ENCODE measurements around the gene MT1M.

The MT1M gene

GRCh38 chr16:56604966-56605365 is 27.5 kb upstream of the MT1M start:
- Histone ChIP-seq H3K4me1 (ENCODE audit: insufficient read depth, low read length) (peaks cover 20% of the 10 kb centered on the region), H3K4me3 (ENCODE audit: low read length) (no peak overlapping the region), H3K36me3 (ENCODE audit: insufficient read depth, low read length) (no peaks in the 10 kb centered on the region), H2AFZ (ENCODE audit: low read depth, low read length) (no peak overlapping the region), H3K9me3 (ENCODE audit: low read length) (no peaks in the 10 kb centered on the region), H3K27me3 (ENCODE audit: insufficient read depth, low read length) (peaks cover 27% of the 10 kb centered on the region)

DNA sequence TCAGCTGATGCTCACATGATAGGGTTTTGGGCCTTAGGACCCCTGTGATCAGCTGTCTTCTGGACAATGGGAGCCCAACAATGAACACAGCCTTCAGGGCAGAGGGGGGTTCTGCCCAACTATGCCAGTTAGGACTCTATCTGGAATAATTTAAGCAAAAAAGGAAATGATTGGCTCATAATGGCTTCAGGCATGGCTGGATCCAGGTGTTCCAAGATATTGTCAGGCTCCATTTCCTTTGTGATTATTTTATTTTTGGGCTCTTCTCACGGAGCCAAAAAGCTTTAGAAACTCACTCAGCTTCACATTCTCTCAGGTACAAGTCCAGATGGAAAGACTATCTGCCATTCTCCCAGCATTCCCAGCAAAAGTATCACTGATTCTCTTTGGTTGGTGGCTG is 27.0 kb upstream of the MT1M start:
- Histone ChIP-seq H3K36me3 (ENCODE audit: insufficient read depth, low read length) (no peaks in the 10 kb centered on the region), H3K4me1 (ENCODE audit: insufficient read depth, low read length) (peaks cover 24% of the 10 kb centered on the region), H2AFZ (ENCODE audit: low read depth, low read length) (no peak overlapping the region), H3K4me3 (ENCODE audit: low read length) (no peak overlapping the region), H3K27me3 (ENCODE audit: insufficient read depth, low read length) (peaks cover 32% of the 10 kb centered on the region), H3K9me3 (ENCODE audit: low read length) (no peaks in the 10 kb centered on the region)

- H3K4me1 ChIP-seq (ENCODE audit: insufficient read depth, low read length) = peaks cover 24% of the 10 kb centered on the region
- no peaks in the 10 kb centered on the region for H3K36me3 ChIP-seq (ENCODE audit: insufficient read depth, low read length)
- H2AFZ ChIP-seq (ENCODE audit: low read depth, low read length) = no peak overlapping the region
- no peak overlapping the region for H3K4me3 ChIP-seq (ENCODE audit: low read length)
- H3K9me3 ChIP-seq (ENCODE audit: low read length) = no peaks in the 10 kb centered on the region
- H3K27me3 ChIP-seq (ENCODE audit: insufficient read depth, low read length) = peaks cover 36% of the 10 kb centered on the region
Observed at GRCh38 chr16:56606071-56606475, 26.4 kb upstream of the MT1M start.

- H3K4me1 ChIP-seq (ENCODE audit: insufficient read depth, low read length) = peaks cover 24% of the 10 kb centered on the region
- H3K36me3 ChIP-seq (ENCODE audit: insufficient read depth, low read length) = no peaks in the 10 kb centered on the region
- no peaks in the 10 kb centered on the region for H3K9me3 ChIP-seq (ENCODE audit: low read length)
- H3K4me3 ChIP-seq (ENCODE audit: low read length) = no peak overlapping the region
- H2AFZ ChIP-seq (ENCODE audit: low read depth, low read length) = no peak overlapping the region
- H3K27me3 ChIP-seq (ENCODE audit: insufficient read depth, low read length) = peaks cover 35% of the 10 kb centered on the region
Observed at GRCh38 chr16:56606476-56607108, 25.9 kb upstream of the MT1M start.

DNA sequence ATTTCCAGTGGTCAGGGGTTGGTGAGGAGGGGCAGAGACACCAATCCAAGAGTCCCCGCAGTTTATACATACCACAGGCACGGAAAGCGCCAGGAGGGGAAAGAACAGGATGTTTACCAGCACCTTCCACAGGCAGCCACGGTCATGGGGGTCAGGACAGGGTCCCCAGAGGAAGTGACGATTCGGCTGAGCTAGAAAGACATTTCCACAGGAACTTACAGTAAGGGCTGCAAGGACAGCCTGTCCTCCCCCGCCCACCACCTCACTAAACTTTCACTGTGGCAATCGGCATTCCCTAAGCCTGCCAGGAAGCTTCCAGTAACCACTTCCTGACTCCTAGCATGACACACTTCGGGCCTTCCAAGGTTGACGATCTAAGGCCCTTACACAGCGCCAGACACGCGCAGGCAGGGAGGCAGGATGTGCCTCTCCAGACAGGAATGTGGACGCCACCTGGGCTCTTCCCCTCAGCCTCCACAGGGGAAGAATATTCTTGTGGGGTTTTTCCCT is 25.3 kb upstream of the MT1M start:
- Histone ChIP-seq H3K4me3 (ENCODE audit: low read length) (no peak overlapping the region), H3K9me3 (ENCODE audit: low read length) (no peaks in the 10 kb centered on the region), H3K27me3 (ENCODE audit: insufficient read depth, low read length) (peaks cover 35% of the 10 kb centered on the region)

DNA sequence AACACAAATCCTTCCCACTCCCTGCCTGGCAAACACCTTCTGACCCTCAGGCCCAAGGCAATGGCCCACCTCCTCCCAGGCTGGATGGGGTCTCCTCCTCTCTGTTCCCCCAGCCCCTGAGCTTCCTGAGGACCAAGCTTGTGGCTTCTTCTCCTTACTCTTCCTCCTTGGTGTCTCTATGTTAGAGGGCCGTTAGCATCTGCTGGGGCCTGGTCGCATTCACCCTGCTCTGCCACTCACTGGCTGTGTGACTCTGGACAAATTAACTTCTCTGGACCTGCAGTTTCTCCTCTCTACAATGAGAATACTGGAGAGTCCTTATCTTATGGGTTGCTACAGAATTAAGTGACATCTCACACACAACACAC is 24.8 kb upstream of the MT1M start:
- Histone ChIP-seq H3K27me3 (ENCODE audit: insufficient read depth, low read length) (peaks cover 37% of the 10 kb centered on the region), H3K4me3 (ENCODE audit: low read length) (no peak overlapping the region), H3K36me3 (ENCODE audit: insufficient read depth, low read length) (no peaks in the 10 kb centered on the region), H3K9me3 (ENCODE audit: low read length) (no peaks in the 10 kb centered on the region), H2AFZ (ENCODE audit: low read depth, low read length) (no peak overlapping the region), H3K4me1 (ENCODE audit: insufficient read depth, low read length) (peaks cover 24% of the 10 kb centered on the region)

More for the DNA sequence above, 25.3 kb upstream of the MT1M start:
- no peaks in the 10 kb centered on the region for H3K36me3 ChIP-seq (ENCODE audit: insufficient read depth, low read length)
- peaks cover 24% of the 10 kb centered on the region for H3K4me1 ChIP-seq (ENCODE audit: insufficient read depth, low read length)
- no peak overlapping the region for H2AFZ ChIP-seq (ENCODE audit: low read depth, low read length)

- H3K27me3 ChIP-seq (ENCODE audit: insufficient read depth, low read length) = peaks cover 37% of the 10 kb centered on the region
- H3K4me1 ChIP-seq (ENCODE audit: insufficient read depth, low read length) = peaks cover 24% of the 10 kb centered on the region
- H3K36me3 ChIP-seq (ENCODE audit: insufficient read depth, low read length) = no peaks in the 10 kb centered on the region
- H3K4me3 ChIP-seq (ENCODE audit: low read length) = peak within 1 kb of the TSS; percentile 40
- no peaks in the 10 kb centered on the region for H3K9me3 ChIP-seq (ENCODE audit: low read length)
- peak within 1 kb of the TSS; percentile 64 for H2AFZ ChIP-seq (ENCODE audit: low read depth, low read length)
Observed at GRCh38 chr16:56608043-56608875, 24.2 kb upstream of the MT1M start, which contains the start of gene MT2A. Gene MT2A (plus strand): TSS chr16:56608584. CDS start chr16:56608656, 72 bp downstream.

DNA sequence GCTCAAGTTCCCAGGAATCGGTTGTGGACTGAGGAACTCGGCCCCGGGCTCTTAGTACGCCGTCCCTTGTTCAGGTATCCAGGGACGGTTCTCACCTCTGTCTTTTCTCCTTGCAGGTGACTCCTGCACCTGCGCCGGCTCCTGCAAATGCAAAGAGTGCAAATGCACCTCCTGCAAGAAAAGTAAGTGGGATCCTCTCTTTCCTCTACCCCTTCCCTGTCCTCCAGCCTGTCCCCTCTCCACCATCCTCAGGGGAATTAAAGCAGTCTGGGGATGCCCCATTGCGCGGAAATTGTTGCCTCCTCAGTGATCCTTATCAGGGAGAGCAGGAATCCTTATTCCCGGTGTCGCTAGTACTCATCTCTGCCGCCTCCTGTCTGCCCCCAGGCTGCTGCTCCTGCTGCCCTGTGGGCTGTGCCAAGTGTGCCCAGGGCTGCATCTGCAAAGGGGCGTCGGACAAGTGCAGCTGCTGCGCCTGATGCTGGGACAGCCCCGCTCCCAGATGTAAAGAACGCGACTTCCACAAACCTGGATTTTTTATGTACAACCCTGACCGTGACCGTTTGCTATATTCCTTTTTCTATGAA is 23.5 kb upstream of the MT1M start:
- Histone ChIP-seq H3K36me3 (ENCODE audit: insufficient read depth, low read length) (no peaks in the 10 kb centered on the region), H3K4me1 (ENCODE audit: insufficient read depth, low read length) (peaks cover 24% of the 10 kb centered on the region), H2AFZ (ENCODE audit: low read depth, low read length) (peak overlapping the region; percentile 64), H3K27me3 (ENCODE audit: insufficient read depth, low read length) (peaks cover 40% of the 10 kb centered on the region), H3K4me3 (ENCODE audit: low read length) (peak overlapping the region; percentile 40), H3K9me3 (ENCODE audit: low read length) (no peaks in the 10 kb centered on the region)

DNA sequence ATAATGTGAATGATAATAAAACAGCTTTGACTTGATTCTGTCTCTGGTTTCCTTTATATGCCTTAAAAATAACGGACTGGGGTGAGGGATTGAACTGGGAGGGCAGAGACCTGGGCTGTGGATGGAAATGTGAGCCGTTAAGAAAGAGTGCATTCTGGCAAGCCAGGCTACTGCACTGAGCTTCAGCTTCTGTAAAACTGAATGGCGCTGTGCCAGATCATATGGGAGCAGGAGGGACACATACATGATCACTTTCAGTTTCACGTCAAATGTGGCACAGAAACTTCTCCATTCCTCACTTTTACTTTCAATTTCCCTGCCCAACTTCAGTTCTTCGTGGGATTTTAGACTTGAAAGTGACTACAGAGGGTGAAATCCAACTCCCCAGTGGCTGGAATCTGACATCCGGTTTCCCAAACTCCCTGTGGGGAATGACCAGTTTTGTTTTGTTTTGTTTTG is 23.0 kb upstream of the MT1M start:
- Histone ChIP-seq H3K4me3 (ENCODE audit: low read length) (peak overlapping the region; percentile 40), H2AFZ (ENCODE audit: low read depth, low read length) (peak overlapping the region; percentile 64), H3K9me3 (ENCODE audit: low read length) (no peaks in the 10 kb centered on the region), H3K36me3 (ENCODE audit: insufficient read depth, low read length) (no peaks in the 10 kb centered on the region), H3K27me3 (ENCODE audit: insufficient read depth, low read length) (peaks cover 43% of the 10 kb centered on the region), H3K4me1 (ENCODE audit: insufficient read depth, low read length) (peaks cover 24% of the 10 kb centered on the region)

DNA sequence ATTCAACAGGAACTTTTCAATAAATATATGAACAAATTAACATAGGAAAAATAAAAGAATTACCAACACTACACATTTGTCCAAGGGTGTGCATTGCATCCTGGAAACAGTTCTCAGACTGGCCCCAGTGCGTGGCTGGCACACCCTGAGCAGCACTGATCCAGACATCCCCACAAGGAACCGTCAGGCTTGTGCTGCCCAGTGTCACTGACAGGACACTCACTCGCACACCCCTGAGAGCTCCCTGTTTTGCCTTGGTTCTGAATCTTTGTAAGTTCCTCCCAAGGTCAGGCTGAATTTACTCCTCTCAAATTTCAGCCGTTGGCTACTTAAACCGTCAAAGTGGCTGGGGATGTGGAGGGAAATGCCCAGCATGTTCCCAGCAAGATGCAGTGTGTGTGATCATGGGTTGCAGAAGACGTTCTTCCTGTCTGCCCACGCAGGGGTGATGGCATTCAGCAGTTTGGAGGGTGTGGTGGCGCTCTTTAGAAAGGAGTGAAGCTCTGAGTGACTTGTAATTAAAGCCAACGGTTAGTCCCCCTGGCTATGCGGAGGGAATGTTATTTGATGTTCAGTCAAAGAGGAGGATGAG is 22.3 kb upstream of the MT1M start:
- H3K9me3 ChIP-seq (ENCODE audit: low read length) = no peaks in the 10 kb centered on the region
- H2AFZ ChIP-seq (ENCODE audit: low read depth, low read length) = no peak overlapping the region
- peaks cover 46% of the 10 kb centered on the region for H3K27me3 ChIP-seq (ENCODE audit: insufficient read depth, low read length)
- peaks cover 24% of the 10 kb centered on the region for H3K4me1 ChIP-seq (ENCODE audit: insufficient read depth, low read length)
- H3K36me3 ChIP-seq (ENCODE audit: insufficient read depth, low read length) = no peaks in the 10 kb centered on the region
- no peak overlapping the region for H3K4me3 ChIP-seq (ENCODE audit: low read length)

DNA sequence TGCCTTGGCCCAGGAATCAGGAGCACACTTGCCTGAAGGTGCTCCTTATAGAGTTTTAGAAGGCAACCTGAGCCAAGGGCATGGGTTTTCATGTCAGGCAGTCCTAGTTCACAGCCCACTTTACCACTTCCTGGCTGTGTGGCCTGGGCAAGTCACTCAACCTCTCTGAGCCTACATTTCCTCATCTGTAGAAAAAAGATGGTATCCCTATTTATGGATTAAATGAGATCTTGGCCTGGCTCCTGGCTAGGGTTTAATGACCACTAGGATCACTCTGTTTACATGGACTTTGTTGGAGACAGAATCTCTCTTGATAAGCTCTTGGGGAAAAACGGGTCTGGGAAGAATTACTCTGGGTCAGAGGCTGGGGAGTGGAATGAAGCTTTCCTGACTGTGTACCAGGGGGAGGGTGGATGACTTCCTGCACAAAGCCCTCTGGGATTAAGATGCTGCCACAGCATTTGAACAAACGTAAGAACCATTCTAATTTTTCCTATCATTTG is 21.8 kb upstream of the MT1M start:
- no peaks in the 10 kb centered on the region for H3K9me3 ChIP-seq (ENCODE audit: low read length)
- H3K4me3 ChIP-seq (ENCODE audit: low read length) = no peak overlapping the region
- no peaks in the 10 kb centered on the region for H3K36me3 ChIP-seq (ENCODE audit: insufficient read depth, low read length)
- peaks cover 51% of the 10 kb centered on the region for H3K27me3 ChIP-seq (ENCODE audit: insufficient read depth, low read length)
- H2AFZ ChIP-seq (ENCODE audit: low read depth, low read length) = no peak overlapping the region
- H3K4me1 ChIP-seq (ENCODE audit: insufficient read depth, low read length) = peaks cover 24% of the 10 kb centered on the region

DNA sequence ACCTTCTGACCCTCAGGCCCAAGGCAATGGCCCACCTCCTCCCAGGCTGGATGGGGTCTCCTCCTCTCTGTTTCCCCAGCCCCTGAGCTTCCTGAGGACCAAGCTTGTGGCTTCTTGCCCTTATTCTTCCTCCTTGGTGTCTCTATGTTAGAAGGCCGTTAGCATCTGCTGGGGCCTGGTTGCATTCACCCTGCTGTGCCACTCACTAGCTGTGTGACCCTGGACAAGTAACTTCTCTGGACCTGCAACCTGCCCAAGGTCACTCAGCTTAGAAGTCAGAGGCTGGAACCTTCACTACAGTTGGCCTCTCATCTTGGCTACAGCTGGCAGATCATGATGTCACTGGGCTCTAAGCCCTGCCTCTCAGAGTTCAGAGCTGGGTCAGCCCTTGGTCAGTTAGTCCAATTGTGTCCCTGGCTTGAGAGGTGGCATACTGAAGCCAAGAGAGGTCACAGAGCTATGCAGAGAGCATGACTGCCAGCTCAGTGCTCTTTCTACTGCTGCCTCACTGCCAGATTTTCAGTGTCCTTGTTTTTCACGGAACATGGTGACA is 21.1 kb upstream of the MT1M start:
- H2AFZ ChIP-seq (ENCODE audit: low read depth, low read length) = no peak overlapping the region
- H3K36me3 ChIP-seq (ENCODE audit: insufficient read depth, low read length) = no peaks in the 10 kb centered on the region
- H3K9me3 ChIP-seq (ENCODE audit: low read length) = no peaks in the 10 kb centered on the region
- no peak overlapping the region for H3K4me3 ChIP-seq (ENCODE audit: low read length)
- peaks cover 54% of the 10 kb centered on the region for H3K27me3 ChIP-seq (ENCODE audit: insufficient read depth, low read length)
- H3K4me1 ChIP-seq (ENCODE audit: insufficient read depth, low read length) = peaks cover 24% of the 10 kb centered on the region

Measured in neuron (in vitro differentiated cells).